ES-I3 (cell line): ENCODE data around the gene XYLB.
"Not testable (repeated sequence)": the region's sequence is repeated elsewhere in the genome, so short reads cannot be mapped to it uniquely, and the experiment has no call there.

Experiments used
- H3K36me3 ChIP-seq: 2 replicates; pipeline ENCODE4 v1.6.1; 2013; ENCODE audit warnings: mild to moderate bottlenecking, low read length, control low read depth, moderate library complexity; ENCODE audit not compliant: insufficient read depth
- H3K4me1 ChIP-seq: 2 replicates; pipeline ENCODE4 v1.6.1; 2013; ENCODE audit warnings: mild to moderate bottlenecking, control low read depth, low read length; ENCODE audit not compliant: insufficient read depth
- H3K9ac ChIP-seq: 2 replicates; pipeline ENCODE4 v1.6.1; 2013; ENCODE audit warnings: low read depth, mild to moderate bottlenecking, low read length, moderate library complexity
- H3K9me3 ChIP-seq: 2 replicates; pipeline ENCODE4 v1.6.1; 2013; ENCODE audit warnings: mild to moderate bottlenecking, low read length, moderate library complexity; ENCODE audit not compliant: control insufficient read depth, insufficient read depth

Gene XYLB

DNA sequence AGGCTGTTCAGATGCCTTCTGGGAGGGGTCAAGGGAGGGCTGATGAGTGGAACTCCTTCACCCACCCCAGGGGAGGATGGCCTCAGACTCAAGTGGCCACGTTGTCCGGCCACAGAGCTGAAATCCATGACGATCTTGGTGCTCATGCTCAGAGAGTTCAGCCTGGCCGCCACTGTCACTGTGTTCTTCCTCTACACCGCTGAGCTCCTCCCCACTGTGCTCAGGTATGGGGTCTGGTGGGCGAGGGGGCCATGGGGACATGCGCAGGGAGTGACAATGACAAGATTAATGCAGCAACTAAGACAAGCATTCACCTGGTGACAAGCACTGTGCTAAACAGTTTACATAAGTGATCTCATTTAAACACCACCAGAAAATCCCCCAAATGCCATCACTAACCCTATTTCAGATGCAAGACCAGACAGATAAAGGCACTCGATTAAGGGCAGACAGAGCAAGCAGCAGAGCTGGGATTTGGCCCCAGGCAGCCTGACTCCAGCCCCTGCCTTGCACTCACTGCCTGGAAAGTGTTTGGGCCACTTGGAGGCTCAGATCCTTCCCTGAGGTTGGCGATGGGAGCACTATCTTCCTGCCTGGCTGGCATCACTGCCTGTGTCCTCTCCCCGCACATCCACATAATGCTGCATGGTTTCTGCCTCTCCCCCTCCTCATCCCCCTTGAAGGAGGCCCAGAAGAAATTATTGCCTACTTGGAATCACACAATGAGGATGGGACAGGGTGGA lies 30.9 kb upstream of the XYLB start:
- H3K9ac ChIP-seq, result no peak overlapping the region

DNA sequence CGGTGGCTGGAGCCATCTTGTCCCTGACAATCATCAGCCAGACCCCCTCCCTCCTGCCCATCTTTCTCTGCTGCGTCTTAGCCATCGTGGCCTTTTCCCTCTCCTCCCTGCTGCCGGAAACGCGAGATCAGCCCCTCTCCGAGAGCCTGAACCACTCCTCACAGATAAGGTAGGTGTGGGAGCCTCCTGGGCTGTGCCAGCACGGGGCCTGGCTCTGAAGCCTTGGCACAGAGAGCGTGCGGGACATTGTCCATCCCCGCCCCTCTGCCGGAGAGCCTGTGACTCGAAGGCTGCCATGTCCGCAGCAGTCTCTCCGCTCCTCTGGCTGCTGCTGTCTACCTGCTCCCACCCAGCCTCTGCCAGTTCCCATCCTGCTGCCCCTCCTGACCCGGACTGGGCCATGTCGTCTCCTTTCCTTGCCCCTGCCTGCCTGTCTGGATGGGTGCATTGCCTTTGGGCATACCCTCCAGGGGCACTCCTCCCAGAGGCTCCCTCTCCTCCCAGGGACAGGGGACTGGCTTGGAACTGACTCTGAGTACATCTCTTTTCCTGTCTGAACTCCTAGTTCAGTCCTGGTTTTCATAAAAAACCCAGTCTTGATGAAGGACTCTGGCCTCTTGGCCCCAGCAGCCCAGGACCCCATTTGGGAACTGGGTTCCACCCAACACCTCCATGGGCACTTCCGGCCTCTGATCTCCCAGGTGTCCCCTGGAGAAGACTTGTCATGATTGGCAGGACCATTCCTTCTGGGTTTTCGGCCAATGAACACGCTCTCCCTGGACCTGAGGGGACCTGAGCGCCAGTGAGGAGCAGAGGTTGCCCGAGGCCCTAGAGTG lies 30.0 kb upstream of the XYLB start:
- Histone ChIP-seq H3K9ac (no peak overlapping the region), H3K4me1 (0 out of 2 replicates have a peak, but pooled peaks cover 6% of the 10 kb centered on the region), H3K9me3 (no peaks in the 10 kb centered on the region), H3K36me3 (no peaks in the 10 kb centered on the region)

More for the DNA sequence above, 30.9 kb upstream of the XYLB start:
- H3K36me3 ChIP-seq, result no peaks in the 10 kb centered on the region
- H3K4me1 ChIP-seq, result 0 out of 2 replicates have a peak, but pooled peaks cover 6% of the 10 kb centered on the region
- no peaks in the 10 kb centered on the region for H3K9me3 ChIP-seq

GRCh38 chr3:38317192-38317759 lies 29.3 kb upstream of the XYLB start:
- H3K36me3 ChIP-seq, result no peaks in the 10 kb centered on the region
- H3K4me1 ChIP-seq, result 0 out of 2 replicates have a peak, but pooled peaks cover 6% of the 10 kb centered on the region
- H3K9me3 ChIP-seq, result no peaks in the 10 kb centered on the region
- H3K9ac ChIP-seq, result no peak overlapping the region

DNA sequence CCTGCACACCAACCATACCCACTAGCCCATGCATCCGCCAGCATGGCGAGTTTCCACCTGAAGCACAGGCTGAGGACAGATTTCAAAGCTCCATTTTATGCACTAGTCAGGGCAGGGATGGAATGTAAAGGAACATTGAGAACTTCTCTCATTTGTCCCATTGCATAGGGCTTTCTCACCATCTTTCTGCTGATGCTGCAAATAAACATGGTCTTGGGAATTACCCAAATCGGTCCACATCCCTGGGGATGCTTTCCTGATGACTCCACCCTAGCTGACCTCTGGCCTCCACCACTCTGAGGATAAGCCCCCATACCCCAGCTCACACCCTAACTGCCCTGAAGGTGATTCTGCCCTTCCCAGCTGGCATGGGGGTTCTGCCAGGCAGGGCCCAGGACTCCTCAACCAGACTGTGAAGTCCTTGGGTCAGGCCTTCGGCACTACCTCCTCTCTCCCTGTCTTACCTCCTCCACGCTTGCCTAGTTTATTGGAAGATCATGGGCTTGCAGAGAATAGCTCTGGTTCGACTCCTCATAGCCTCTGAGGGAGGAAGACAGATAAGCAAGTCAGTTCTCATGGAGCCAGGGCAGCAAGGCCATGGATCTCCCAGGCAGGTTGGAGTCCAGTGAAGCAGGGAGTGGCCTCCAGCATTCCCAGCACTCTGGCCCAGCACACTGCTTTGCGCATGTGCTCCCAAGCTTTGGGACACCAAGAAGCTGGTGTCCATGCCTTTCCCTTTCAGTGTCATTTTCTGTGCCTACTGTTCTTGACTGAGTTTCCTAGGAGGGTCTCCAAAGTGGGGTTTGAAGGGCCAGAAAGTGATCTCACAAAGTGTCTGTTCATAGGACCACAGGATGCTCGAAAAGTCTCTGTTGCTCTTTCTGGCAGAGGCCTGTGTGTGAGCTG lies 27.6 kb upstream of the XYLB start:
- Histone ChIP-seq H3K9ac (no peak overlapping the region), H3K9me3 (no peaks in the 10 kb centered on the region), H3K4me1 (0 out of 2 replicates have a peak, but pooled peaks cover 6% of the 10 kb centered on the region), H3K36me3 (no peaks in the 10 kb centered on the region)

- H3K36me3 ChIP-seq, H3K9me3 ChIP-seq, H3K4me1 ChIP-seq: not testable (repeated sequence)
Measured at GRCh38 chr3:38320638-38321037, 25.9 kb upstream of the XYLB start.

DNA sequence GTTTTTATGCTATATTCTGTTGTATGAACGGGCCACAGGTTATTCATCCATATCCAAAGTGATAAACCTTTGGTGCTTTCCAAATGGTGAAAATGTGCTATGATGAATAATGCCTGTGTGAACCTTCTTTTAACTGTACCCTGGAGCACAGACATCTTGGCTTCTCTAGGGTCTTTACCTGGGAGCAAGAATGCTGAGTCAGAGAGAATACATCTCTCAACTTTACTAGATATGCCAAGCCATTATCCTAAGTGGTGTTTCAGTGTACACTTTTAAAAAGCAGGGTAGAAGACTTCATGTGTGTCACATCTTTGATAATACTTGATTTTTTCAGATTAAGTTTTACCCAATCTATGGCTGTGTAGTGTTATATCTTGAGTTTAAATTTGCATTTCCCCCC lies 23.5 kb upstream of the XYLB start:
- no peaks in the 10 kb centered on the region for H3K4me1 ChIP-seq
- peaks cover 4% of the 10 kb centered on the region; the same call in 1 of the 2 replicates for H3K9me3 ChIP-seq
- H3K9ac ChIP-seq, result no peak overlapping the region
- H3K36me3 ChIP-seq, result no peaks in the 10 kb centered on the region

More at GRCh38 chr3:38320638-38321037, 25.9 kb upstream of the XYLB start:
- not testable (repeated sequence) for H3K9ac ChIP-seq

- Histone ChIP-seq H3K9ac (no peak overlapping the region), H3K36me3 (no peaks in the 10 kb centered on the region), H3K4me1 (no peaks in the 10 kb centered on the region), H3K9me3 (peaks cover 4% of the 10 kb centered on the region; the same call in 1 of the 2 replicates)
Measured at GRCh38 chr3:38325256-38325655, 21.3 kb upstream of the XYLB start.

DNA sequence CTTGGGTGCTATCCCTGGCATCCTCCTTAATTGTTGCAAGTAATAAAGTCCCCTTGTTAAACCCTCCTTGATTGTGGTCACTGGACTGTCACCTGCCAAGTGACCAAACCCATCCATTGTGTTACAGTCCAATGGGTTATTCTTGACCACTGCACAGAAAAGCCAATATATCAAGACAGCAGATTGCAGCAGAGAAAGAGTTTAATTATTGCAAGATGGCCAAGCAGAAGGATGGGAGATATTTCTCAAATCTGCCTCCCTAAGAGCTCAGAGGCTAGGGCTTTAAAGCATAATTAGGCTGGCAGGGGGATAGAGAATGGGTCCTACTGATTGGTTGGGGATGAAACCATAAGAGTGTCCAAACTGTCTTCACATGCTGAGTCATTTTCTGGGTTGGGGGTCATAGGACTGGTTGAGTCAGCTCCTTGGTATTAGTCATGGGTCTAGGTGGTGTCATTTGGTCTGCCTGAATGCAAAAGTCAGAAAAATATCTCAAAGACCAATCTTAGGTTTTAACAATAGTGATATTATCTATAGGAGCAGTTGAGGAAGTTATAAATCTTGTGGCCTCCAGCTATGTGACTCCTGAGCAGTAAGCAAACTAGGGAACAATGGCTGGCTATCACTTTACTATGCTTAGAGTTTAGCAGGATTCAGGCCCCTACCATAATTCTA lies 19.1 kb upstream of the XYLB start:
- H3K9me3 ChIP-seq, result peaks cover 4% of the 10 kb centered on the region; the same call in 1 of the 2 replicates

GRCh38 chr3:38331257-38332022 lies 15.1 kb upstream of the XYLB start:
- H3K4me1 ChIP-seq, result no peaks in the 10 kb centered on the region
- no peaks in the 10 kb centered on the region for H3K36me3 ChIP-seq
- peaks cover 4% of the 10 kb centered on the region; the same call in 1 of the 2 replicates for H3K9me3 ChIP-seq
- H3K9ac ChIP-seq, result no peak overlapping the region

More for the DNA sequence above, 19.1 kb upstream of the XYLB start:
- Histone ChIP-seq H3K9ac (no peak overlapping the region), H3K4me1 (no peaks in the 10 kb centered on the region), H3K36me3 (no peaks in the 10 kb centered on the region)

DNA sequence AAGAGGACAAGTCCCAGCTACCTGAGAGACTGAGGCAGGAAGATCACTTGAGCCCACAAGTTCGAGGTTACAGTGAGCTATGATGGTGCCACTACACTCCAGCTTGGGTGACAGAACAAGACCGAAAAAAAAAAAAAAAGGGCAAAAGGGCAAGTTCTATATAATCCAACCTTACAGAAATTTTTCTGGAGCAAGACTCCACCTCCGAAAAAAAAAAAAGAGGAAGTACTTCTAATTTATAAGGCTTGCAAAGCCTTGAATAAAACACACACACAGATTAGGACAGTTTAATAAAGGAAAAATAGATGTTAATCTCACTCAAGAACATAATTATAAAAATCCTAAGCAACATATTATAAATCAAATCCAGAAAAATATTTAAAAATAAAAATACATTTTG lies 14.4 kb upstream of the XYLB start:
- peaks cover 4% of the 10 kb centered on the region; the same call in 1 of the 2 replicates for H3K9me3 ChIP-seq
- H3K9ac ChIP-seq, result no peak overlapping the region
- H3K36me3 ChIP-seq, result no peaks in the 10 kb centered on the region

DNA sequence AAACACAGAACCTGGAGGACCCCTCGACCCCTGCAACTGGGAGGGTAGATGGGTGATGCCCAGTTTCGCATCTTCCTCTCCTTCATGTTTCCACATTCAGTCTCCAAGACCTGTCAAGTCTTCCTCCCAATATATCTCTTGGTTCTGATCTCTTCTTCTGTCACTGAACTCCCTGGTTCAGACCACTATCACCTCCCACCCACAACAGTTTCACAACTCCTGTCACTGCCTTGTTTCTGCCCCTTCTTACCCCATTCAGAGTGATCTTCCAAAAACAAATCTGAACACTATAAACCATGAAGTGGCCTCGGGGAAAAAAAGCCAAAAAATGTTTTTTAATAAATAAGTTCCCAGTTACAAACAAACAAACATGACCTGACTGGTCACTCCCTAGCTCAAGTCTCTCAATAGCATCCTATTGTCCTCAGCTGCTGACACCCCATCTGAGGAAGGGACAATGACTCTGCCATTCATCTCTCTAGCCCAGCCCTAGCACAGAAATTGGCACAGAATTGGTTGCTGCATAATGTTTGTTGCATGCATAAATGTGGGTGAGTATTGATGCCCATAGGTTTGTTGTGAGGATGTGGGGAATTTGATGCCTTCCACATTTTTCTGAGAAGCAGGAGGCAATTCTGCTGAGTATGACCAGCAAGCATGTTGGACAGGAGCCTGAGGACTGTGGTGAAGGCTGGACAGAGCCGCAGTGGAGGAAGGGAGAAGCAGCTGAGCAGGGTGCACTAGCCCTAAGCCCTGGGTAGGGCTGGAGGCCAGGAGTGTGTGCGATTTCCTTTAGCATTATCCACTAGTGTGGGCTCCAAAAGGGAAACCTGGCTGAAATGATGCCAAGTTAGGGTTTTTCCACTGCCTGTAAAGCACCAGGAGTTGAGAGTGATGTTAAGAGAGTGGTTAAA lies 12.2 kb upstream of the XYLB start:
- Histone ChIP-seq H3K4me1 (no peaks in the 10 kb centered on the region), H3K9ac (no peak overlapping the region), H3K36me3 (no peaks in the 10 kb centered on the region), H3K9me3 (no peaks in the 10 kb centered on the region)

More for the DNA sequence above, 14.4 kb upstream of the XYLB start:
- no peaks in the 10 kb centered on the region for H3K4me1 ChIP-seq

GRCh38 chr3:38335263-38335662 lies 11.3 kb upstream of the XYLB start:
- H3K9ac ChIP-seq, result no peak overlapping the region
- H3K9me3 ChIP-seq, result no peaks in the 10 kb centered on the region
- H3K4me1 ChIP-seq, result no peaks in the 10 kb centered on the region
- H3K36me3 ChIP-seq, result no peaks in the 10 kb centered on the region
